HCT116 (cell line): ENCODE measurements around the gene HUNK. TPM values are rescaled to one million over a fixed set of nuclear protein-coding genes. Genes with fewer than 3 reads are reported as not detected.

ENCODE experiments used
- ATAC-seq: fragments of 200-7000 bp; cut with Tn5 transposase; 2 replicates; pipeline ENCODE4 v1.9.1; 2020; ENCODE audit warnings: mild to moderate bottlenecking, moderate library complexity
- BruUV-seq: library from RNA; stranded (reverse); fragments of 400-500 nt; replicated peaks from 2 replicates; lab custom pipeline; 2021; lab: Mats Ljungman, UMichigan
- CTCF ChIA-PET: fragments of 300-600 bp; sonication (Branson Sonifier 250); formaldehyde crosslinking; loops from one replicate; lab custom pipeline; 2021; ENCODE audit warnings: antibody characterized with exemption; lab: Charles Lee
- POLR2A ChIA-PET: fragments of 300-600, 350-600 bp; sonication (Branson Sonifier 250); formaldehyde crosslinking; loops from one replicate; lab custom pipeline; 2021; ENCODE audit warnings: antibody characterized with exemption; lab: Charles Lee
- RAD21 ChIA-PET, 2 experiments: fragments of 300-600 bp; sonication (Branson Sonifier 250); formaldehyde crosslinking; loops; one replicate each; lab custom pipeline; 2023; ENCODE audit warnings: low total read pairs in 2 of 2; ENCODE audit not compliant: uncharacterized antibody in 2 of 2, unreplicated experiment in 2 of 2, low non-redundant PET in 1 of 2; lab: Charles Lee
- DNase-seq: peaks from one replicate; pipeline ENCODE4 v3.0.0-alpha.2; 2010; ENCODE audit warnings: low read depth, low spot score
- H2AFZ ChIP-seq: fragments of 200-600 bp; shearing (Covaris generic), sonication (generic); 2 replicates; pipeline ENCODE4 v1.6.1; 2017; ENCODE audit warnings: low read depth, mixed run types, mixed read lengths, antibody characterized with exemption, low read length; ENCODE audit not compliant: poor library complexity, severe bottlenecking
- H3K27ac ChIP-seq: 2 replicates; pipeline ENCODE4 v1.5.1; 2012; ENCODE audit warnings: low read depth, low read length
- H3K27me3 ChIP-seq: fragments of 200-600 bp; sonication (generic); 2 replicates; pipeline ENCODE4 v1.6.1; 2016; ENCODE audit warnings: mixed run types, low read length, mixed read lengths; ENCODE audit not compliant: insufficient read depth
- H3K36me3 ChIP-seq, 2 experiments: fragments of 200-500 bp in 1 of 2; fragments of 200-600 bp in 1 of 2; sonication (Bioruptor generic) in 1 of 2; sonication (generic) in 1 of 2; 2 replicates each; pipeline versions ENCODE4 v1.5.1 to v1.6.1; 2014 to 2016; ENCODE audit warnings: low read length in 2 of 2, inconsistent platforms in 1 of 2, mixed read lengths in 1 of 2, mixed run types in 1 of 2; ENCODE audit not compliant: insufficient read depth in 2 of 2, control insufficient read depth in 1 of 2
- H3K4me1 ChIP-seq, 2 experiments: fragments of 200-600 bp in 1 of 2; sonication (generic) in 1 of 2; 2 replicates each; pipeline versions ENCODE4 v1.5.1 to v1.6.1; 2012 to 2017; ENCODE audit warnings: low read length in 2 of 2, inconsistent platforms in 1 of 2, mild to moderate bottlenecking in 1 of 2, mixed read lengths in 1 of 2, mixed run types in 1 of 2, moderate library complexity in 1 of 2; ENCODE audit not compliant: insufficient read depth in 2 of 2, control insufficient read depth in 1 of 2
- H3K4me2 ChIP-seq: fragments of 200-600 bp; sonication (generic); 2 replicates; pipeline ENCODE4 v1.6.1; 2017; ENCODE audit warnings: mixed run types, low read length, mixed read lengths
- H3K4me3 ChIP-seq, 2 experiments: fragments of 200-600 bp in 1 of 2; sonication (generic) in 1 of 2; replicated peaks in 1 of 2; 2 replicates each; pipeline ENCODE4 v1.5.1; 2011 to 2016; ENCODE audit warnings: low read length in 2 of 2, control low read depth in 1 of 2, low read depth in 1 of 2, mild to moderate bottlenecking in 1 of 2, mixed read lengths in 1 of 2, mixed run types in 1 of 2
- H3K79me2 ChIP-seq: fragments of 200-600 bp; sonication (generic); 2 replicates; pipeline ENCODE4 v1.6.1; 2017; ENCODE audit warnings: mild to moderate bottlenecking, mixed run types, low read length, moderate library complexity, mixed read lengths; ENCODE audit not compliant: insufficient read depth
- H3K9ac ChIP-seq: fragments of 200-600 bp; sonication (generic); 2 replicates; pipeline ENCODE4 v1.6.1; 2016; ENCODE audit warnings: low read length, mixed read lengths
- H3K9me2 ChIP-seq: fragments of 200-600 bp; sonication (generic), shearing (Covaris generic); 2 replicates; pipeline ENCODE4 v1.6.1; 2017; ENCODE audit warnings: mixed run types, mild to moderate bottlenecking, moderate library complexity; ENCODE audit not compliant: insufficient read depth
- H3K9me3 ChIP-seq, 2 experiments: fragments of 200-500 bp in 1 of 2; fragments of 200-600 bp in 1 of 2; sonication (Bioruptor generic) in 1 of 2; sonication (generic) in 1 of 2; 2 replicates each; pipeline ENCODE4 v1.6.1; 2014 to 2017; ENCODE audit warnings: low read length in 2 of 2, mixed read lengths in 2 of 2, inconsistent platforms in 1 of 2, low read depth in 1 of 2, mild to moderate bottlenecking in 1 of 2, mixed run types in 1 of 2, moderate library complexity in 1 of 2; ENCODE audit not compliant: control insufficient read depth in 1 of 2, insufficient read depth in 1 of 2
- H4K20me1 ChIP-seq: fragments of 200-600 bp; sonication (generic), shearing (Covaris generic); 2 replicates; pipeline ENCODE4 v1.6.1; 2017; ENCODE audit warnings: mixed run types, mild to moderate bottlenecking, moderate library complexity; ENCODE audit not compliant: insufficient read depth
- CBX3 ChIP-seq: IDR thresholded peaks from 2 replicates; pipeline ENCODE4 v1.6.1; 2012; ENCODE audit warnings: low read depth
- CEBPB ChIP-seq: IDR thresholded peaks from 2 replicates; pipeline ENCODE4 v1.6.1; 2012; ENCODE audit warnings: low read depth
- EGR1 ChIP-seq: IDR thresholded peaks from 2 replicates; pipeline ENCODE4 v1.6.1; 2012; ENCODE audit warnings: low read depth
- ELF1 ChIP-seq: IDR thresholded peaks from 2 replicates; pipeline ENCODE4 v1.6.1; 2012; ENCODE audit warnings: low read depth, borderline replicate concordance
- EZH2 ChIP-seq: fragments of 200-600 bp; sonication (generic); IDR thresholded peaks from 2 replicates; pipeline ENCODE4 v1.6.1; 2017; ENCODE audit warnings: antibody characterized with exemption, mixed run types
- FOSL1 ChIP-seq: IDR thresholded peaks from 2 replicates; pipeline ENCODE4 v1.6.1; 2012; ENCODE audit warnings: low read depth
- MAX ChIP-seq: IDR thresholded peaks from 2 replicates; pipeline ENCODE4 v1.6.1; 2012
- POLR2AphosphoS5 ChIP-seq: IDR thresholded peaks from 2 replicates; pipeline ENCODE4 v1.6.1; 2011; ENCODE audit warnings: mild to moderate bottlenecking, low read depth, low read length, moderate library complexity
- RAD21 ChIP-seq: IDR thresholded peaks from 2 replicates; pipeline ENCODE4 v1.6.1; 2012; ENCODE audit warnings: low read depth, mild to moderate bottlenecking
- SIN3A ChIP-seq: IDR thresholded peaks from 2 replicates; pipeline ENCODE4 v1.6.1; 2012; ENCODE audit warnings: low read depth
- SRF ChIP-seq: IDR thresholded peaks from 2 replicates; pipeline ENCODE4 v1.6.1; 2012; ENCODE audit warnings: low read depth
- YY1 ChIP-seq: IDR thresholded peaks from 2 replicates; pipeline ENCODE4 v1.6.1; 2011; ENCODE audit warnings: low read length, low read depth, moderate library complexity, mild to moderate bottlenecking; ENCODE audit not compliant: insufficient replicate concordance; ENCODE audit errors: extremely low read depth
- ZBTB33 ChIP-seq: IDR thresholded peaks from 2 replicates; pipeline ENCODE4 v1.6.1; 2011; ENCODE audit warnings: mild to moderate bottlenecking, low read length, moderate library complexity; ENCODE audit not compliant: insufficient replicate concordance; ENCODE audit errors: extremely low read depth
- ZFX ChIP-seq: fragments of 450-650 bp; IDR thresholded peaks from 2 replicates; pipeline ENCODE4 v1.6.1; 2017
- intact Hi-C: fragments of 100-400 bp; cut with micrococcal nuclease; formaldehyde crosslinking; loops from 2 replicates; pipeline ENCODE4 v1.10.0; 2022
- total RNA-seq: library from RNA; stranded (reverse); gene quantifications from one replicate; pipeline ENCODE4 v1.2.1, GENCODE V29; 2021; ENCODE audit not compliant: unreplicated experiment

HUNK gene
- total RNA-seq, 1 experiment from 2014 or later = not detected

DNA sequence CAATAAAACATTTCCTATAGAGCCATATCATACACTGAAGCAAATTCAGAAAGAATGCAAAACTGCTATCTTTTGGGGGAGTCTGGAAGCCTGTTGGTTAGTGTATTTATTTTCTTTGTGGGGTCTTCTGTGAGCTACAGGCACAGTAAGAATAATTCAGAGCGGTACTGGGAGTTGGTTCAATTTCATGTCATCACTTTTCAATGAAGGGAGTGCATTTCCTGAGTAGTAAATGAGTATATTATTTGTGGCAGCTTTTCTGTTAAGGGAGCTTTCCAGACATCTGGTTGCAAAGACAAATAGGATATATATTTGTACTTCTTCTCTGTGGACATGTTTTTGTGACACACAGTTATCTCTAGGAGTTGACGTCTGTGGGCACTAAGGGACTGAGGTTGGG, 130.6 kb downstream of the HUNK start (continued):
- TF ChIP-seq ZBTB33 = no peak
- TF ChIP-seq SIN3A = no peak
- TF ChIP-seq POLR2AphosphoS5 = no peak
- TF ChIP-seq CBX3 = no peak
- no peak for TF ChIP-seq EGR1
- TF ChIP-seq YY1 = no peak
- TF ChIP-seq ELF1 = no peak
- TF ChIP-seq FOSL1 = no peak
- TF ChIP-seq MAX = no peak
- TF ChIP-seq ZFX = no peak
- no peak for TF ChIP-seq RAD21
- no peak for TF ChIP-seq EZH2

DNA sequence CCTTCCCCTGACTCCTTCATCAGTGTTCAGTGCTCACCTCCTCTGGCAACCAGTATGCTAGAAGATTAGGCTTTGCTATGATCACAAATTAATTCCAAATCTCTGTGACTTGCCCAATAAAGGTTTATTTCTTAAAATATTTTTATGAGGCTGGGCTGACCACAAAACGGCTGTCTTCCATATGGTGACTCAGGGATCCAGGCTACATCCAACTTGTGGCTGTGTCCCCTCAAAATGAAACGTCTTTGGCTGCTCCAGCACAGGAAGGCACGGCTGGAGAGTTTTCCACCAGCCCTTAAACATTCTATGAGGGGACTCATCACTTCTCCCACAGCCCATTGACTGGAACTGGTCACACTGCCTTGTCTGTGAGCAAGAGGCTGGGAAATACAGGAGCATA, 131.5 kb downstream of the HUNK start:
- no peak for DNase-seq

More for the DNA sequence above, 131.5 kb downstream of the HUNK start:
- intact Hi-C loops = no loop called here
- peaks cover 0 to 3% of the 10 kb centered on the region in 2 experiments; a peak in 1 of 4 replicates for H3K9me3 ChIP-seq
- no peak overlapping the region for H3K9ac ChIP-seq
- ChIA-PET CTCF (no interaction called here), RAD21 (no interaction called here), POLR2A (no interaction called here)
- no peak overlapping the region for H3K27ac ChIP-seq
- no peak for TF ChIP-seq SIN3A
- TF ChIP-seq RAD21 = no peak
- TF ChIP-seq MAX = no peak
- TF ChIP-seq SRF = no peak
- TF ChIP-seq EZH2 = no peak
- TF ChIP-seq POLR2AphosphoS5 = no peak
- TF ChIP-seq CEBPB = no peak
- TF ChIP-seq ZBTB33 = no peak
- H2AFZ ChIP-seq = no peak overlapping the region
- no peaks in the 10 kb centered on the region for H3K79me2 ChIP-seq
- no peaks in the 10 kb centered on the region for H3K36me3 ChIP-seq
- H3K9me2 ChIP-seq = no peaks in the 10 kb centered on the region
- peaks cover 26% of the 10 kb centered on the region for H3K27me3 ChIP-seq
- H4K20me1 ChIP-seq = no peaks in the 10 kb centered on the region
- H3K4me3 ChIP-seq = no peak overlapping the region
- no peaks in the 10 kb centered on the region; a peak in 1 of 4 replicates for H3K4me1 ChIP-seq
- no peak overlapping the region for H3K4me2 ChIP-seq
- no TSS peak for BruUV-seq
- ATAC-seq = no peak
